Body of pancreas (tissue), 4 donors: Measurements from ENCODE around the gene GTF3C5. TPM values are rescaled to one million over a fixed set of nuclear protein-coding genes. Genes with fewer than 3 reads are reported as not detected.

Experiments used
- ATAC-seq: fragments of 150-250 bp; one replicate; pipeline ENCODE4 v1.9.1; 2016
- DNase-seq, 4 donors: peaks; one replicate each; pipeline ENCODE4 v3.0.0-alpha.2; 2019
- H3K27ac ChIP-seq, 4 donors: fragments of 200-600 bp; sonication (generic); 1 replicate in 3 of 4; 2 replicates in 1 of 4; pipeline versions ENCODE4 v1.5.1 to v1.6.1; 2016 to 2019; ENCODE audit warnings: mild to moderate bottlenecking in 1 of 4, mixed read lengths in 1 of 4, moderate library complexity in 1 of 4
- H3K27me3 ChIP-seq, 2 donors: fragments of 200-600 bp; sonication (generic); one replicate each; pipeline ENCODE4 v1.6.0; 2016; ENCODE audit warnings: mild to moderate bottlenecking in 1 of 2
- H3K36me3 ChIP-seq, 2 donors: fragments of 200-600 bp; sonication (generic); replicated peaks in 1 of 2; 2 replicates each; pipeline ENCODE4 v1.5.1; 2016; ENCODE audit warnings: low read depth in 2 of 2; ENCODE audit not compliant: insufficient read depth in 1 of 2
- H3K4me1 ChIP-seq: fragments of 200-600 bp; sonication (generic); one replicate; pipeline ENCODE4 v1.6.0; 2016
- H3K4me3 ChIP-seq, 2 donors: fragments of 200-600 bp; sonication (generic); 1 replicate in 1 of 2; 2 replicates in 1 of 2; pipeline ENCODE4 v1.5.1; 2016 to 2019
- H3K9me3 ChIP-seq, 3 donors: fragments of 200-600 bp; sonication (generic); 1 replicate in 2 of 3; 2 replicates in 1 of 3; pipeline ENCODE4 v1.5.1; 2016
- CTCF ChIP-seq, 7 experiments: fragments of 450-650 bp in 4 of 7; fragments of 200-600 bp in 3 of 7; sonication (generic) in 3 of 7; IDR thresholded peaks; one replicate each; pipeline ENCODE4 v1.5.1; 2016 to 2019; ENCODE audit warnings: antibody characterized with exemption in 7 of 7
- POLR2A ChIP-seq, 3 donors: fragments of 450-650 bp; IDR thresholded peaks; one replicate each; pipeline ENCODE4 v1.6.1; 2016; ENCODE audit warnings: antibody characterized with exemption in 3 of 3, mild to moderate bottlenecking in 2 of 3
- WGBS, 2 donors: methylation state at CpG; one replicate each; pipeline ENCODE4 v1.1.5; 2017; 5-methylcytosine and 5-hydroxymethylcytosine counted together
- intact Hi-C: fragments of 100-400 bp; cut with DNase I; formaldehyde crosslinking; loops from one replicate; pipeline ENCODE4 v1.15.1; 2023
- total RNA-seq, 2 donors: library from RNA; depleted of rRNA; stranded (reverse); fragments of >200 nt; gene quantifications; one replicate each; pipeline ENCODE4 v1.1.0, GENCODE V29; 2016

The GTF3C5 gene
- total RNA-seq, 2 donors from 2014 or later = 43.1 to 57.7 TPM

GRCh38 chr9:133101356-133102189, 70.8 kb downstream of the GTF3C5 start:
- peaks cover 26 to 41% of the 10 kb centered on the region in 2 donors for H3K36me3 ChIP-seq
- H3K27ac ChIP-seq = no peak overlapping the region
- 92 to 97% methylated on average over 29 to 31 of the region's 32 CpGs for WGBS, 2 donors

GRCh38 chr9:133102190-133103021, 71.6 kb downstream of the GTF3C5 start:
- ATAC-seq (no peak), DNase-seq (peak in 2 of 4 donors; percentile 5 to 11)
- TF ChIP-seq CTCF (IDR thresholded peaks at IDR 0.05) = no peak
- TF ChIP-seq POLR2A (IDR thresholded peaks at IDR 0.05) = no peak
- intact Hi-C loops = loop anchor here (5.0 kb wide), 1 partner anchor 40 kb away; no protein-coding TSS in a partner anchor
- Histone ChIP-seq H3K4me3 (no peak overlapping the region), H3K36me3 (peaks cover 35 to 46% of the 10 kb centered on the region in 2 donors), H3K27me3 (no peaks in the 10 kb centered on the region), H3K4me1 (peaks cover 4% of the 10 kb centered on the region), H3K9me3 (no peaks in the 10 kb centered on the region), H3K27ac (no peak overlapping the region)
- WGBS, 2 donors = 92 to 95% methylated on average over 6 to 20 of the region's 21 CpGs

More at GRCh38 chr9:133101356-133102189, 70.8 kb downstream of the GTF3C5 start:
- Histone ChIP-seq H3K4me1 (peaks cover 4% of the 10 kb centered on the region), H3K4me3 (no peak overlapping the region), H3K27me3 (no peaks in the 10 kb centered on the region), H3K9me3 (no peaks in the 10 kb centered on the region)
- intact Hi-C loops = loop anchor here (5.0 kb wide), 1 partner anchor 41 kb away; no protein-coding TSS in a partner anchor
- DNase-seq = peak in 2 of 4 donors; percentile 4 to 11
- no peak for ATAC-seq
- TF ChIP-seq POLR2A (IDR thresholded peaks at IDR 0.05) (no peak), CTCF (IDR thresholded peaks at IDR 0.05) (no peak)

GRCh38 chr9:133103183-133103986, 72.6 kb downstream of the GTF3C5 start:
- Histone ChIP-seq H3K4me1 (peaks cover 4% of the 10 kb centered on the region), H3K27me3 (no peaks in the 10 kb centered on the region), H3K4me3 (no peak overlapping the region), H3K36me3 (peaks cover 34 to 44% of the 10 kb centered on the region in 2 donors), H3K9me3 (no peaks in the 10 kb centered on the region), H3K27ac (no peak overlapping the region)
- 46 to 58% methylated on average over 6 to 14 of the region's 14 CpGs for WGBS, 2 donors
- intact Hi-C loops = loop anchor here (5.0 kb wide), 1 partner anchor 39 kb away; no protein-coding TSS in a partner anchor
- ATAC-seq = peak; percentile 80
- peak; percentile 68 to 79 (median 75) for DNase-seq
- TF ChIP-seq POLR2A (IDR thresholded peaks at IDR 0.05) (no peak), CTCF (IDR thresholded peaks at IDR 0.05) (peak; percentile 81 to 97 (median 94))

- H3K27ac ChIP-seq = no peak overlapping the region
- H3K9me3 ChIP-seq = no peaks in the 10 kb centered on the region
- no peak for ATAC-seq
- peaks cover 4% of the 10 kb centered on the region for H3K4me1 ChIP-seq
- TF ChIP-seq POLR2A (IDR thresholded peaks at IDR 0.05) (no peak), CTCF (IDR thresholded peaks at IDR 0.05) (no peak)
- no peaks in the 10 kb centered on the region for H3K27me3 ChIP-seq
- WGBS, 2 donors = 80 to 85% methylated on average over 5 to 11 of the region's 12 CpGs
- intact Hi-C loops = loop anchor here (5.0 kb wide), 1 partner anchor 38 kb away; no protein-coding TSS in a partner anchor
- H3K36me3 ChIP-seq = peaks cover 33 to 47% of the 10 kb centered on the region in 2 donors
- H3K4me3 ChIP-seq = no peak overlapping the region
- DNase-seq = peak in 2 of 4 donors; percentile 8 to 10
Measured at GRCh38 chr9:133103987-133104505, 73.2 kb downstream of the GTF3C5 start.
